Measurements from ENCODE around the gene NAA10.

GRCh38 chrX:153983321-153983801, 48.5 kb upstream of the NAA10 start:
- TF ChIP-seq, protein P1, sequence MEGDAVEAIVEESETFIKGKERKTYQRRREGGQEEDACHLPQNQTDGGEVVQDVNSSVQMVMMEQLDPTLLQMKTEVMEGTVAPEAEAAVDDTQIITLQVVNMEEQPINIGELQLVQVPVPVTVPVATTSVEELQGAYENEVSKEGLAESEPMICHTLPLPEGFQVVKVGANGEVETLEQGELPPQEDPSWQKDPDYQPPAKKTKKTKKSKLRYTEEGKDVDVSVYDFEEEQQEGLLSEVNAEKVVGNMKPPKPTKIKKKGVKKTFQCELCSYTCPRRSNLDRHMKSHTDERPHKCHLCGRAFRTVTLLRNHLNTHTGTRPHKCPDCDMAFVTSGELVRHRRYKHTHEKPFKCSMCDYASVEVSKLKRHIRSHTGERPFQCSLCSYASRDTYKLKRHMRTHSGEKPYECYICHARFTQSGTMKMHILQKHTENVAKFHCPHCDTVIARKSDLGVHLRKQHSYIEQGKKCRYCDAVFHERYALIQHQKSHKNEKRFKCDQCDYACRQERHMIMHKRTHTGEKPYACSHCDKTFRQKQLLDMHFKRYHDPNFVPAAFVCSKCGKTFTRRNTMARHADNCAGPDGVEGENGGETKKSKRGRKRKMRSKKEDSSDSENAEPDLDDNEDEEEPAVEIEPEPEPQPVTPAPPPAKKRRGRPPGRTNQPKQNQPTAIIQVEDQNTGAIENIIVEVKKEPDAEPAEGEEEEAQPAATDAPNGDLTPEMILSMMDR (conservative IDR thresholded peaks at IDR 0.05), result no peak
- TF ChIP-seq ZFX (IDR thresholded peaks at IDR 0.05), result no peak

Data from C4-2B (cell line).